GM19099 (cell line): Measurements from ENCODE around the gene PRKCD.

Experiments
- POLR2A ChIP-seq: IDR thresholded peaks from 3 replicates; pipeline ENCODE4 v1.6.1; 2011; ENCODE audit warnings: low read depth; ENCODE audit not compliant: insufficient read length; ENCODE audit errors: extremely low read depth

The PRKCD gene

DNA sequence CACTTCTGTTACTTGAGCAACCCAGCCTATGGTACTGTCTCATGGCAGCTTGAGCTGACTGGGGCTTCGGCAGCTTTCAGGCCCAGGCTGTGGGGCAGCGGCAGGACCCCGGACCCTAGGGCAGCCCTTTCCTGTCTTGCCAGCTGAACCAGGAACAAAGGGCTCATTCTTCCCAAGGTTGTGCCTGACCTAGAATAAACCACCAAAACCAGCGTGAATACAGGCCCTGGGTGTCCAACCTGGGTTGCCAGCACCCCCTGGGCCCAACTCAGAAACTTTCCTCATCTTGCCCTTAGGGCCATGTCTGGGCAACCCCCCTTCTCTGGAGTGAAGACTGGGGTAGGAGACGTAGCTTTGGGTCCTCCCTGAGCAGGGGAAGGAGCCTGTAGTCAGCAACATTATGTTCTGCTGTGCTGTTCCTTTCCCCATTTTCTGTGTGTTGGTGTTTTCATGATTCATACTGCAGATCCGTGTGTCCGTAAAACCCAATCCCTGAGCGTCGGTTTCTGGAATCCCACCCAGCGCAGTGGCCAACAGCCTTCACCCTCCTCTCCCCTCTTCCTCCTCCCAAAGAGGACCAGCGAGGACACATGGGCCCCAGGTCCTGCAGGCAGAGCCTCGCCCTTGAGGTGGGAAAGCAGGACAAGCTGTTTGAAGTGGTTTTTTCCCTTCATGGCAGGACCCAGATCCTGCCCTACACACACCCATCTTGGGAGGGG is 61.3 kb downstream of the PRKCD start:
- peak; percentile 24 for TF ChIP-seq POLR2A

DNA sequence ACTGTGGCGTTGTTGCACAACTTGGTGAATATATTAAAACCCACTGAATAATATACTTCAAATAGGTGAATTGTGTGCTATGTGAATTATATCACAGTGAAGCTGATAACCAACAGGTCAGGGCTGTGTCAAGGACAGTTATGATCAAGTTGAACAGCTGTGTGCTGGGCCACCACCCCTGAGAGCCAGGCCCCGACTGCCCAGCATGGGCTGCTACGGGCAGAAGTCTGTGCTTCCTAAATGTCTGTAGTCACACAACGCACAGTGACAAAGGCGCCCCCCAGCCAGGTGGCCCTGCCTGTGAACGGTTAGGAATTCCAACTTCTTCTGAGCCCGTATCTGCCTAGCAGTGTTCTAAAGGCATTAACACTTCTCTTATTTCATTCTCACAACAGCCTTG is 62.0 kb downstream of the PRKCD start:
- TF ChIP-seq POLR2A = no peak

DNA sequence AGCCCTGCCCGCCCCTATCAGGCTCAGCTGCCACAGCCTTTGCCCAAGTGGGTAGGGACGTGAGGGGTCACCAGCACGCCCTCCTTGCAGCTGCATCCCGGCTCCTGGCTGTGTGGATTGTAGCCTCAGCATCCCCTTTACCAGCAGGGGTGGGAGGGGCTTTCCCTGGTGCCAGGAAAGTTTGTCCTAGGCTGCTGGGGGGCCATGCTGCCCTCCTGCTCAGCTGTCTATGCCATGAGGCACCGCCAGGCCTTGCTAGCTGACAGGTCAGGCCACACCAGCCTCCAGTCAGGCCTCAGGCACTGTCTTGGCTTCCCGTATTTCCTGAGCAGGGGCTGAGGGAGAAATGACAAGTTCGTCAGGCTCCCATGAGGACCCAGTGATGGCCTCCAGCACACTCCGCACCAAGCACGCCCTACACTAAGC is 62.5 kb downstream of the PRKCD start:
- TF ChIP-seq POLR2A = no peak

DNA sequence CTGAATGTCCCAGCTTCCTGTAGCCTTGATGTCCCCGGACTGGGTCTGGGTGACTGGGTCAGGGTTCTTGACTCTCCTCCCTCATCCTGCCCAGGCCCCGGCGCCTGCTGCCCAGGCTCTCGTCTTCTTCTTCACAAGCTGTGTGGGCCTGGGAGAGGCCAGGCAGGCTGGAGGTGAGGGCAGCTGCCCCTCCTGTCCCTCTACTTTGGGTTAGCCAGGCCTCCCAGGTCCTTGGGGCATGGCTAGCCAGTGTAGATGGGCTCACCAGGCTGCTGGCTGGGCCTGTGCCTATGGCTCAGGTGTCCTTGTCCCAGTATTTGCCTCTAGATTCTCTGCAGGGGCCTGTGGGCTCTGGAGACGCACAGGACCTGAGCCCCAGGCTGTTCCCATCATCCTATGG is 63.0 kb downstream of the PRKCD start:
- TF ChIP-seq POLR2A = no peak

DNA sequence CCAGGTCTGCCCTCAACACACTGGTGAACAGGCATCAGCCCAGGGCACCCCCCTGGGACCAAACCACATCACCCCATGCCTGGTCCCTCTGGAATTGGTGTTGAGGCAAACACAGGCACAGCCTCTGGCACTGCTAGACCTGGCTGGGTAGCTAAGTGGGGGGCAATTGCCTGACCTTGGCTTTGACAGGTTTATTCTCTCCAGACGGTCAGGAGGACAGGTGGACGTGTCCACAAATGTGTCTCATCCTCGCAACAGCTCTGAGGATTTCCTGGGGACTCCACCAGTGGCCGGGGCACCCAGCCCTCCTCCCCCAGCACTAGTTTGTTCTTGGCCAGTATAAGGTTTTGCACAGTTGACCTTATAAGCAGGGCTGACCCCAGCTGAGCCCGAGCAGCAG is 63.5 kb downstream of the PRKCD start:
- TF ChIP-seq POLR2A = no peak

DNA sequence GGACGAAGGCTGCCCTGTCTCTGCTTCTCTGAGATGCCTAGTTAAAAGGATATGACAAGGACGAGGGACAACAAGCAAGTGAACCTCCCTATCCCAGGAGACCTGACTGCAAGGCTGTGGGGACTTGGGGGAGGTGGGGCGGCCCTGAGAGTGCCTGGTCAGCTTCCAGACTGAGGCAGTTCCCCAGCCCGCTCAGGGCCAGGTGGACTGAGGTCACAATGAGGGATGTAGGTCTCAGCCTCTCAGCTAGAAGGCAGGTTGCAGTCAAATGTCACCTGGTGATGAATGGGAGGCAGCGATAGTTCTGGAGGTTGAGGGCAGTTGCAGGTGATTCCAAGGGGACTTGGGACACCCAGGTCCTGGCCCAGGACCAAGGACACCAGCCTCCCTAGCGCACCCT is 64.2 kb downstream of the PRKCD start:
- no peak for TF ChIP-seq POLR2A

DNA sequence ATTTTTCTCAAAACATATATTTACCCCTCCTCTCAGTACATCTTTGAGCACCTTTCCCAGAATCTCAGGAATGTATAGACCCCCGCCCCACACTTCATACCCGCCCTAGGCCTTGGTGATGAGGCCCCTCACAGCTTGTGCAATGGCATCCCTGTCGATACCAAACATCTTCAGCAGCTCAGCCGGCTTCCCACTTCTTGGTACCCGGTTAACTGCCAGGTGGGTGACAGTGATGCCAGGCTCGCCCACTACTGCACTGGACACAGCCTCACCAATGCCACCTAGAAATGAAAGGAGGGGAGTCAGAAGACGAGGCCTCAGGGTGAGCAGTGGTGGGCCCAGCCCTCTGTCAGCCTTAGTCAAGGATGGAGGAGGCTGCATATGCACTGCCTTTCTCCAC is 64.6 kb downstream of the PRKCD start:
- TF ChIP-seq POLR2A = no peak

DNA sequence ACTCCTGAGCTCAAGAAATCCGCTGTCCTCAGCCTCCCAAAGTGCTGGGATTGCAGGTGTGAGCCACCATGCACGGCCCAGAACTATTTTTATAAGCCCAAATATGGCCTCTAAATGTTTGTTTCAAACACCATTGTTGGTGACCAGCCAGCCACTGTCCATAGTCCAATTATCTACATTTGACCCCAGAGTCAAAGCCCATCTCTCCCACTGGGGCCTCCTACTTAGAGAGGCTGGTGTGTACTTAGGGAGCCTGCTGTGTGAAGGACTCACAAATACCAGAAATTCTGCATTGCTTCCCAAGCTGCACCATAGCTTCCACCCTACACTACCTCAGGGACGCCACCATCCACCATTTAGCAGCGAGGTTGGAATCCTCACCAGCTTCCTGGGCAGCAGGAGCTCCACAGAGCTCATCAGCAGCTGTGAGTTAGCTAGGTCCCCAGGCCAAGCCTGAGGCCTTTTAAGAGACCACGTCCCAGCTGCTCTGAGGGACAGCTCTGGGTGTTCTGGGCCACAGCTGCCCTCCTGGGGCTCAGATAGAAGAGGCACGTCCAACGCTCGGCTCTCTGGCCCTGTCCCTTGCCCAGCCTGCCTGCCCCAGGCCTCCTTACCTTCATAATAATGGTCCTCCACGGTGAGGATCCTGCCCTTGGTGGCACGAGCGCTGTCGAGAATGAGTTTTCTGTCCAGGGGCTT is 65.3 kb downstream of the PRKCD start:
- TF ChIP-seq POLR2A = no peak

DNA sequence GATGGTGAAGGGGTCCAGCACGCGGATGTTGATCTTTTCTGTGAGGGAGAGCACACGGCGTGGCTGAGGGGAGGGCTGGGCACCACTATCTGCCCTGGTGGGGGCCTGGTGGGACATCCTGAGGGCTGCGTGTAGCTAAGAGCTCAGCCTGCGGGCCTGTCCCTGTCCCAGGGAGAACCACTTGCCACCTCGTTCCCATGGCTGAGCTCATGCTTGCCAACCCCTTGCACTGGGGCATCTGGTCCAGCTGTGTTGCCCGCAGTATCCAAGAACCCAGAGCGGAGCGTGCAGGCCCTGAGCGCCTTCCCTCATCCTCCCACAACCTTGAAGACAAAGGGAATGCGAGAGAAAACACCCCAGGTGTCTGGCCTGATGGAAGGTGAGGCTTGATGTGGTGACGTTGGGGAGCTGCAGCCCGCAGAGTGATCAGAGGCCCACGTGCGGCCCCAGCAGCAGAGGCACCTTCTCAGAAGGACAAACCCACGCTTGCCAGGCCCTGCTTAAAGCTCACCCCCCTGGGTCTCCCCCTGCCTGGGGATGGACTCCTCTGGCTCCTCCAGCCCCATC is 65.9 kb downstream of the PRKCD start:
- no peak for TF ChIP-seq POLR2A

DNA sequence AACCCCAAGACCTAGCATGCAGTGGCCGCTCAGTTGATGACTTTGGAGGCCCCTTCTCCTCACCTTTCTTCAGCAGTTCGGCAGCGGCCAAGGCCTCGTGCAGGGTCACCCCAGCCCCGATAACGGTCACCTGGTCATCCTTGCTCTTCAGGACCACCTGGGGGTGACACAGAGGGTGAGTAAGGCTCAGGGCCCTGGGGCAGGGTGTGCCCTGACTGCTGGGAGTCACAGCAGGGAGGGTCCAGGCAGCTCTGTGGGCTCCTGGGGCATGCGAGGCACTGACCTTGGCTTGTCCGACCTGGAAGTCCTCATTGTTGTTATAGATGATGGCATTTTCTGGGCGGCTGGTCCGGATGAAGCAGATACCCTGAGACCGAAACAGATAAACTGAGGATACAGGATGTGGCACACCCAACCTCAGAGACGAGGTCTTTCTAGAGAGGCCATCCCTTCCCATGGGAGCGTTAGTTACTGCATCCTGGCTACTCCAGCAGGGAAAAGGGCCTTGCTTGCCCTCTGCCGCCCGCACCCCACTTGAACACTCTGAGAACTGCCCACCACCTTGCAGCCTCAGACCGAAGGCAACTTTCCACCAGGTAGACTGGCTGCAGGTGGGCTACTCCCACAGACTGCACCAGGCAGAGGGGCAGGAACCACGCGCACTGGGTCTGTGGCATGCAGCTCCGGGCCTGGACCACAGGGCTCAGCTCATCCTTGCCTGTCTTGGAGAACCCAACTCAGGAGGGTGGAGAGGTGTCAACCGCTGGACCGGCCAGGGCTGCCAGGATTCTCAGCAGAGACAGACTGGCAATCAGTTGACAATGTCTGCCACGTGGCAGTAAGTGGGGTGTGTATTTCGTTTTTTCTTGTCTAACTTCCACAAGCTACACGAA is 67.2 kb downstream of the PRKCD start:
- TF ChIP-seq POLR2A = no peak

DNA sequence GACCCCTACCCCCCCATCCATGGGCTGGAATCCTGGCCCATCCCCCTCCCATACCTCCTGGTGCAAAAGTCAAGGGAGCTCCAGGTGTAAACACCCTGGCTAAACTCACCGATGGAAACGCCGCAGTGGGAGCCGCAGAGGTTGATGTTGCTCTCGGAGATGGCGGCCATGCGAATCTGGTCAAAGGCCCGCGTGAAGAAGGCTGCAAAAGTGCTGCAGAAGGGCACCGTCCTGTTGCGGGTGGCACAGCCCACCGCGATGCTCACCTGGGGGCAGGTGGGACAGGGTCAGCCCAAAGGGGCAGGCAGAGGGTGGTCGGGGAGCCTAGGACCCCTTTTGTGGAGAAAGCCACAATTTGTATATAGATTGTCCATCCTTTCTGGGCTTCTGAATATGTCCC is 68.2 kb downstream of the PRKCD start:
- TF ChIP-seq POLR2A = no peak

DNA sequence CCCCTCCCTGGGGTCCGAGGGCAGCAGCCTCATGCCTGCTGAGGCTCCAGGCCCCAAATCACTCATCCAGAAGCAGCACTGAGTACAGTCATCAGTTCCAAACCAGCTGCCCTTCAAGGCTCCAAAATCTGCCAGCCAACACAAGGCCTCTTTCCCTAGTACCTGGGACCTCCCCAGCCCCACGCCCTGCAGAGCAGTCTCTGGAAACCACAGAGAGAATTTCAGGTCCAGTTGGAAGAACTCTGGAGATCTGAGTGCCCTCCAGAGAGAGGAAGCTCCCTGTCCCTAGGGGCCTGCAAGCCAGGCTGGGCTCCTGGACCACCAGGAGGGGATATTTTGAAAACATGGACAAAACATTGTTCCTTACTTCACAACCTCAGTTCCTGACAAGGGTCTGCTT is 68.6 kb downstream of the PRKCD start:
- no peak for TF ChIP-seq POLR2A

DNA sequence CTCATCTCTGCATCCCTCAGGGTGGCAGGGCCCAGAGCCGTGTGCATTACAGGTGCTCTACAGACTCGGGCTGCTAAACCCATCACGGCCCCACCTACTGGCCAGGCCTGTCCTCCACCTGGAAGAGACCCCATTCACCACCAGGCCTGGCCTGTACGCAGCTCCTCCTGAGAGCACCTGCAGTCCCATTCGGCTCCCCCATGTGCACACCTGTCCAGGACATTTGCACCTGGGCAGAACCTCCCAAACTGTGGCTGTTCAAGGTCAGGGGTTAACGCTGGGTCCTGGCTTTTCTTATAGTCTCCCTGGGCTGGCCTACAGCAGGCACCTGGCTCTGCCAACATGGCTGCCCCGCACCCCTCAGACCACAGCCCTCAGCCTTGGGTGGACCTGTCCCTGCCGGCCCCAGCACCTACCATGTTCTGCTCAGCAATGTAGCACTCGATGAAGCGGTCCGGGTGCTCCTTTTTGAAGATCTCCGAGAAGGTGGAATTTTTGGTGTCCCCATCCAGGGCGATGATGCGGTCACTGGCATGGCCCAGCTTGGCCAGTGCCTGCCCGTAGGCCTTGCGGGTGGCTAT is 69.1 kb downstream of the PRKCD start:
- TF ChIP-seq POLR2A = no peak

DNA sequence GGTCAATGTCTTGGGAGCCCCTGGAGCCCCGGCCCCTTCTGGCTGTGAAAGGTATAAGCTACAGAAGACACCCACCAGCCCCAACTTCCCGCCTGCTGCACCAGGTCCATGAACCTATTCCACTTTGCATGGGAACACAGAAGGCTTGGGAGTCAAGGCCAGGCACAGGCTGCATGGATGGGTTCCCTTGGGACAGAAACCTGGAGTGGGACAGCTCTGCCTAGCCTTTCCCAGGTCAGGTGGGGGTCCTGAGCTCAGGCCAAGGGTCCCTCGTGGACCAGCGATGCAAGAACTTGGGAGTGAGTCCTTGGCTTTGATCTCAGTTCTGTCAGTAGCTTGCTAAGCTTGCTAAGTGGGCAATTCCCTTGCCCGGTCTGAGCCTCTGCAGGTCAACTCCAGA is 69.8 kb downstream of the PRKCD start:
- no peak for TF ChIP-seq POLR2A

DNA sequence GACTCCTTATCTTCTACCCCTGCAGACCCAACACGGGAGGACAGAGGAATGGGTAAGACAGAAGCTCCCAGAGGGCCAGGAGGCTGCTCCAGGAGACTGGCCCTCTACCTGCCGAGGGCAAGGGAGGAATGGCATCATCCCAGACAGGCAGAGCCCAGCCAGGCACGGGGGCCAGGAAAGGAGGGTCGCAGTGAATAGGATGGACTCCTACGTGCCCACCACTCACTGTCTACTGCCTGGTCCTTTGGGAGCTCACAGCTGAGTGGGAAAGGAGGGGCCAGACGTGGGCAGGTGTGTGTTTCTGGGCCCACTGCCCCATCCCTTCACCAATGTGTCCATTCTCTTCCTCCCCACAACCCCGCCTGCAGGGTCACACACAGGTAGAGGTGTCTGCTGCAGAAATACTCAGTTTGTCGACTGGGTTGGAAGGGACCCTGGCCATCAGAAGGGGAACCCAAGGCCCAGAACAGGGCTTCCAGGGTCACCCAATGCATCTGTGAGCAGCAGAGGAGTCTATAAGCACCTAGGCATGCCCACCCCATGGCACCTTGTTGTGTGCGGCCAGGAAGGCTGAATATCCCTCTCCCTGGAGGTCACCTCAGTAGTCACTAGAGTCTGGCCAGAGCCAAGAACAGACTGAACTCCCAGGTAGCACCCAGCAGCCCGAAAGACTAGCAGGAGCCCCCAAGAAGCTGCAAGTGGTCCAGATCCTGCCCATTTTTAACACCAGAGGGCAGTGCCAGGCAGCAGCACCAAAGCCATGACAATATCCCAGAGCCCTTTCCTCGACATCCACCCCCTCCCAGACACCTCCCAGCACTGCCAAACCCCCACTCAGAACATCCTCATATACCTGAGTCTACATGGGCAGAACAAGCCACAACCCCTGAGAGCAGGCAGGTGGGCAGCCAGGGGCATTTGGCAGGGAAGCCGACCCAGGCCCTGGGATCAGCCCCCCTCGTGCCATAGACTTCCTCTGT is 70.8 kb downstream of the PRKCD start:
- no peak for TF ChIP-seq POLR2A
